Lower leg skin (tissue), 4 donors: Measurements from ENCODE around the gene MCM10. TPM values are rescaled to one million over a fixed set of nuclear protein-coding genes. Genes with fewer than 3 reads are reported as not detected.
"Not testable (repeated sequence)": the region's sequence is repeated elsewhere in the genome, so short reads cannot be mapped to it uniquely, and the experiment has no call there.

Source experiments
- DNase-seq, 2 donors: peaks; one replicate each; pipeline ENCODE4 v3.0.0-alpha.2; 2019; ENCODE audit warnings: low spot score in 2 of 2
- H3K4me3 ChIP-seq: fragments of 200-600 bp; sonication (generic); 2 replicates; pipeline ENCODE4 v1.5.1; 2017; ENCODE audit warnings: mild to moderate bottlenecking, low read depth; ENCODE audit not compliant: poor library complexity, severe bottlenecking
- CTCF ChIP-seq, 3 donors: fragments of 450-650 bp; IDR thresholded peaks; one replicate each; pipeline ENCODE4 v1.5.1; 2016; ENCODE audit warnings: antibody characterized with exemption in 3 of 3, mild to moderate bottlenecking in 3 of 3, moderate library complexity in 2 of 3
- POLR2A ChIP-seq, 2 donors: fragments of 450-650 bp; IDR thresholded peaks; one replicate each; pipeline ENCODE4 v1.6.1; 2016 to 2017; ENCODE audit warnings: antibody characterized with exemption in 2 of 2, mild to moderate bottlenecking in 1 of 2, moderate library complexity in 1 of 2
- WGBS, 2 donors: methylation state at CpG; one replicate each; pipeline ENCODE4 v1.1.5; 2018; 5-methylcytosine and 5-hydroxymethylcytosine counted together
- intact Hi-C: fragments of 100-400 bp; cut with DNase I; formaldehyde crosslinking; loops from one replicate; pipeline ENCODE4 v1.15.0; 2023; ENCODE audit warnings: low total_unique reads
- total RNA-seq, 4 donors: library from RNA; depleted of rRNA; stranded (reverse); fragments of >200 nt; gene quantifications; one replicate each; pipeline ENCODE4 v1.1.0, GENCODE V29; 2016

MCM10 gene
- total RNA-seq, 4 donors from 2014 or later = 0.08 to 1.5 (median 0.38) TPM

- DNase-seq = no peak
- H3K4me3 ChIP-seq = no peak overlapping the region
- TF ChIP-seq POLR2A (IDR thresholded peaks at IDR 0.05) = no peak
- TF ChIP-seq CTCF (IDR thresholded peaks at IDR 0.05) = no peak
- intact Hi-C loops = no loop called here
- 79 to 84% methylated on average over 3 of the region's 3 CpGs for WGBS, 2 donors
Measured at GRCh38 chr10:13152296-13152695, 9.1 kb upstream of the MCM10 start.

GRCh38 chr10:13155860-13156259 is 5.5 kb upstream of the MCM10 start:
- WGBS, 2 donors = 84 to 91% methylated on average over 4 of the region's 4 CpGs
- DNase-seq, intact Hi-C loops, H3K4me3 ChIP-seq: not testable (repeated sequence)

DNA sequence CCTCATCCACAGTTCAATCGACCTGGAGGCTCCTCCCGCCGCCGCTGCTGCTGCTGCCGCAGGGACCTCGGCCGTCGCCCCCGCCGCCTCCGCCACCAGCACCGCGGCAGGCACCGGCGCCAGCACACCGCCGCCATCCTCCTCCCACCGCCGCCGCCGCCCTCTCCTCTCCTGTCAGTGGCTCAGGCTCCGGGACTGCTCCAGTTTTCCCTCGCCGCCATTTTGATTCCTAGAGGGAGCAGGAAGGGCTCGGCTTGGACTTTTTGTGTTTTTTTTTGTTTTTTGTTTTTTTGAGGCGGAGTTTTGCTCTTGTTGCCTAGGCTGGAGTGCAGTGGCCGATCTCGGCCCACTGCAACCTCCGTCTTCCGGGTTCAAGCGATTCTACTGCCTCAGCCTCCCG is 3.0 kb upstream of the MCM10 start:
- intact Hi-C loops = no loop called here
- no peak overlapping the region for H3K4me3 ChIP-seq
- TF ChIP-seq CTCF (IDR thresholded peaks at IDR 0.05) = no peak
- no peak for TF ChIP-seq POLR2A (IDR thresholded peaks at IDR 0.05)
- DNase-seq = no peak
- 54 to 61% methylated on average over 31 of the region's 32 CpGs for WGBS, 2 donors

GRCh38 chr10:13161857-13162271 is 506 bp downstream of the MCM10 start:
- intact Hi-C loops = no loop called here
- no peak for DNase-seq
- H3K4me3 ChIP-seq = no peak overlapping the region
- 3 to 4% methylated on average over 18 of the region's 18 CpGs for WGBS, 2 donors
- TF ChIP-seq POLR2A (IDR thresholded peaks at IDR 0.05) (no peak), CTCF (IDR thresholded peaks at IDR 0.05) (no peak)

GRCh38 chr10:13163859-13164258 is 2.5 kb downstream of the MCM10 start:
- intact Hi-C loops = no loop called here
- 85 to 98% methylated on average over 3 of the region's 3 CpGs for WGBS, 2 donors
- no peak for DNase-seq
- TF ChIP-seq POLR2A (IDR thresholded peaks at IDR 0.05) (no peak), CTCF (IDR thresholded peaks at IDR 0.05) (no peak)
- H3K4me3 ChIP-seq = no peak overlapping the region

GRCh38 chr10:13165177-13165576 is 3.8 kb downstream of the MCM10 start:
- H3K4me3 ChIP-seq = no peak overlapping the region
- intact Hi-C loops = no loop called here
- no peak for DNase-seq
- no peak for TF ChIP-seq CTCF (IDR thresholded peaks at IDR 0.05)
- TF ChIP-seq POLR2A (IDR thresholded peaks at IDR 0.05) = no peak
